ENCODE data around the gene UMPS.
A peak's percentile ranks its signal among the peaks of the same experiment; 100 is the strongest.

UMPS gene

DNA sequence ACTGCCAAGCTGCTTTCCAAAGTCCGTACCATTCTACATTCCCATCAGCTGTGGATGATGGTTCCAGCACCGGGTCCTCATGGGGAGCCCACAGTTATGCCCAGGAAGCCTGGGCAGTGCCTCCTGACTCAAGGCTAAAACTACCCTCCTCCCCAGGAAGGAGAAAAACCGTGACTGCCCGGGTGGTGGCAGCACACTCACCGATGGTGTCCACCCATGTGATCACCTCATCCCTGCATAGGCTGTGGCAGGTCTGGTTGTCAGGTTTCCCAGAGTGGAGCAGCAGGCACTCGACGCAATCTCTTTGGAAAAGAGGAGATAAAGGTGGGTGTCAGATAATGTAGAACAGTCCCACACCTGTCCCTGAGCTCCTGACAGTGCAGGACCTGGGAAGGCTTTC is 38.6 kb downstream of the UMPS start:
- TF ChIP-seq, protein P1, sequence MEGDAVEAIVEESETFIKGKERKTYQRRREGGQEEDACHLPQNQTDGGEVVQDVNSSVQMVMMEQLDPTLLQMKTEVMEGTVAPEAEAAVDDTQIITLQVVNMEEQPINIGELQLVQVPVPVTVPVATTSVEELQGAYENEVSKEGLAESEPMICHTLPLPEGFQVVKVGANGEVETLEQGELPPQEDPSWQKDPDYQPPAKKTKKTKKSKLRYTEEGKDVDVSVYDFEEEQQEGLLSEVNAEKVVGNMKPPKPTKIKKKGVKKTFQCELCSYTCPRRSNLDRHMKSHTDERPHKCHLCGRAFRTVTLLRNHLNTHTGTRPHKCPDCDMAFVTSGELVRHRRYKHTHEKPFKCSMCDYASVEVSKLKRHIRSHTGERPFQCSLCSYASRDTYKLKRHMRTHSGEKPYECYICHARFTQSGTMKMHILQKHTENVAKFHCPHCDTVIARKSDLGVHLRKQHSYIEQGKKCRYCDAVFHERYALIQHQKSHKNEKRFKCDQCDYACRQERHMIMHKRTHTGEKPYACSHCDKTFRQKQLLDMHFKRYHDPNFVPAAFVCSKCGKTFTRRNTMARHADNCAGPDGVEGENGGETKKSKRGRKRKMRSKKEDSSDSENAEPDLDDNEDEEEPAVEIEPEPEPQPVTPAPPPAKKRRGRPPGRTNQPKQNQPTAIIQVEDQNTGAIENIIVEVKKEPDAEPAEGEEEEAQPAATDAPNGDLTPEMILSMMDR (IDR thresholded peaks at IDR 0.05; ENCODE audit: poor library complexity, severe bottlenecking), result peak; percentile 51
- no peak for DNase-seq (ENCODE audit: low spot score)
- H3K4me3 ChIP-seq (ENCODE audit: severe bottlenecking), result no peak overlapping the region
- no peak overlapping the region for H3K27ac ChIP-seq (ENCODE audit: poor library complexity, severe bottlenecking)
- H3K4me1 ChIP-seq (ENCODE audit: insufficient read depth, poor library complexity, severe bottlenecking), result no peaks in the 10 kb centered on the region
- peak; percentile 76; the same call in 2 of the 3 replicates for ATAC-seq (ENCODE audit: low read depth)
- H3K9me3 ChIP-seq (ENCODE audit: severe bottlenecking), result no peaks in the 10 kb centered on the region
- H3K36me3 ChIP-seq (ENCODE audit: low read depth), result peaks cover 24% of the 10 kb centered on the region
- H3K27me3 ChIP-seq (ENCODE audit: insufficient read depth, poor library complexity, severe bottlenecking), result no peaks in the 10 kb centered on the region

DNA sequence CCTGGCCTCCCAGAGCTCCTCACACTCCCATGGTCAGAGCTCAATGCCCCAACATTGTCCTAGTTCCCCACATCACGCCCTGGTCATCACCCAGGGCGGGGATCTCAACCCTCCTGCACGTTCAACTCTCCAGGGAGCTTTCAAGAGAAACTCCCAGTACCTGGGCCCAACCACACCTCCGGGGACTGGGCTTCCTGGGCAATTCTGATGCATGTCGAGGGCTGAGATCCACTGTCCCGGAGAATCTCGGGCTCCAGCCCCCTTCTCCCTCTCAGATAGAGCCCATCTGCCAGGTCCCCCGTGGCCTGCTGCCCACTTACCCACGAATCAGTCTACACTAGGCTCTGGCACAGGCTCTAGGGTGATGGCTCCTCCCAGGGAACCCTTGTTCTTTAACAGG is 39.2 kb downstream of the UMPS start:
- H3K36me3 ChIP-seq (ENCODE audit: low read depth), result peaks cover 24% of the 10 kb centered on the region
- DNase-seq (ENCODE audit: low spot score) (no peak), ATAC-seq (ENCODE audit: low read depth) (no peak)
- H3K27ac ChIP-seq (ENCODE audit: poor library complexity, severe bottlenecking), result no peak overlapping the region
- H3K4me3 ChIP-seq (ENCODE audit: severe bottlenecking), result no peak overlapping the region
- no peaks in the 10 kb centered on the region for H3K27me3 ChIP-seq (ENCODE audit: insufficient read depth, poor library complexity, severe bottlenecking)
- no peaks in the 10 kb centered on the region for H3K4me1 ChIP-seq (ENCODE audit: insufficient read depth, poor library complexity, severe bottlenecking)
- TF ChIP-seq, protein P1 (IDR thresholded peaks at IDR 0.05; ENCODE audit: poor library complexity, severe bottlenecking), result no peak
- H3K9me3 ChIP-seq (ENCODE audit: severe bottlenecking), result no peaks in the 10 kb centered on the region

DNA sequence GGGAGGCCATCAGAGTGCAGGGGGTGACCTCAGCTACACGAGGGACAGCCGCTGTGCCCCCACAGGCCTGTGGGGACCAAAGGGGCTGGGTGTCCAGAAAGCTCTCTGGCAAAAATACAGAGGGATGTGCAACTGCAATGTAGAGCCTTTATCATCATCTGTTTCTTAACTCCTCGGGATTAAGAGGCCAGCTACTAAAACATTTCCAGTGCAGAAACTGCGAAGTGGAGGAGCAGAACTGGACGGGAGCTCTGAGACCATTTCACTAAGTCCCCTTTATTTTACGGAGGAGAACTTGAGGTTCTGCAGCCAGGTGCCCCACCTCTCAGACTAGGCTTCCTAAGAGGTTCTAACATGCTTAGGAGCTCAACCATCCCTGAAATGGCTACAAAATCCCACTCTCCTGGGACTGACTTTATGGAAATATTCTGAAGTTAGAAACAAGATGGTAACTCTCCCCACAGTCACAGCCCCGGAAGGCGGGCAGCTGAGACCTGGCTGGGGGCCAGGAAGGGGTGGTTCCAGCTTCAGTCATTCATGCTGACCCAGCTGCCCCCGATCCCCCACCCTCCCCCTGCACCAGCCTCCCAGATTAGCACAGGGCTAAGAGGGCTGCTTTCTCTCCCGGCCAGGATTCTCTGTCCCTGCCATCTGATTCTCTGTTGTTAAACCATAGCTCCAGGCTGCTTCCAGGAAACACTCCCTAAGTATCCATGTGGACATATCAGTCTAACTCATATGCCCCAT is 40.3 kb downstream of the UMPS start:
- Histone ChIP-seq H3K9me3 (ENCODE audit: severe bottlenecking) (no peaks in the 10 kb centered on the region), H3K4me1 (ENCODE audit: insufficient read depth, poor library complexity, severe bottlenecking) (no peaks in the 10 kb centered on the region), H3K4me3 (ENCODE audit: severe bottlenecking) (no peak overlapping the region), H3K27ac (ENCODE audit: poor library complexity, severe bottlenecking) (no peak overlapping the region), H3K36me3 (ENCODE audit: low read depth) (peaks cover 15% of the 10 kb centered on the region), H3K27me3 (ENCODE audit: insufficient read depth, poor library complexity, severe bottlenecking) (no peaks in the 10 kb centered on the region)
- TF ChIP-seq, protein P1 (IDR thresholded peaks at IDR 0.05; ENCODE audit: poor library complexity, severe bottlenecking), result no peak
- ATAC-seq (ENCODE audit: low read depth), result no peak
- no peak for DNase-seq (ENCODE audit: low spot score)

DNA sequence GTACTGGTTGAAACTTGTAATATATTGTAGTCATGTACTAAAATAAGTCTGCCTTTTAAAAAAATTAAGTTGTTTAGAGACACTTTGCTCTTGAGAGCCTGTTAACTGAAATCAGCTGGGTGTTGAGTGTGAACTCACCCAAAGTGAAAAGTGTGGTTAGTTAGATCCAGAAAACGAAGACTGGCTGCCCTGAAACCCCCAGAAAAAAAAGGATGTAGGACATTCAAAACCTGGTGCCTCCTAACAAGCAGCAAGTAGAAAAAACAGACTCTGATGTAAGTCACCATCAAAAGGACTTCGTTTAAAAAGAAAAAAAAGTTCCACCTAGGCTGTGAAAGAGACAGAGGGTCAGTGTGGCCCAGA is 40.8 kb downstream of the UMPS start:
- no peaks in the 10 kb centered on the region for H3K27me3 ChIP-seq (ENCODE audit: insufficient read depth, poor library complexity, severe bottlenecking)
- TF ChIP-seq, protein P1 (IDR thresholded peaks at IDR 0.05; ENCODE audit: poor library complexity, severe bottlenecking), result no peak
- no peaks in the 10 kb centered on the region for H3K4me1 ChIP-seq (ENCODE audit: insufficient read depth, poor library complexity, severe bottlenecking)
- no peaks in the 10 kb centered on the region for H3K9me3 ChIP-seq (ENCODE audit: severe bottlenecking)
- no peak for DNase-seq (ENCODE audit: low spot score)
- H3K36me3 ChIP-seq (ENCODE audit: low read depth), result peaks cover 15% of the 10 kb centered on the region
- no peak for ATAC-seq (ENCODE audit: low read depth)
- H3K27ac ChIP-seq (ENCODE audit: poor library complexity, severe bottlenecking), result no peak overlapping the region
- H3K4me3 ChIP-seq (ENCODE audit: severe bottlenecking), result no peak overlapping the region

- Histone ChIP-seq H3K9me3 (ENCODE audit: severe bottlenecking) (no peaks in the 10 kb centered on the region), H3K27ac (ENCODE audit: poor library complexity, severe bottlenecking) (no peak overlapping the region), H3K36me3 (ENCODE audit: low read depth) (peaks cover 12% of the 10 kb centered on the region), H3K27me3 (ENCODE audit: insufficient read depth, poor library complexity, severe bottlenecking) (no peaks in the 10 kb centered on the region), H3K4me3 (ENCODE audit: severe bottlenecking) (no peak overlapping the region), H3K4me1 (ENCODE audit: insufficient read depth, poor library complexity, severe bottlenecking) (no peaks in the 10 kb centered on the region)
- TF ChIP-seq, protein P1 (IDR thresholded peaks at IDR 0.05; ENCODE audit: poor library complexity, severe bottlenecking), result no peak
- ATAC-seq (ENCODE audit: low read depth) (no peak), DNase-seq (ENCODE audit: low spot score) (no peak)
Observed at GRCh38 chr3:124772081-124772831, 42.0 kb downstream of the UMPS start.
